Choroid plexus epithelial cell (primary cell): ENCODE measurements around the gene CLSTN3.

Source experiments
- DNase-seq: peaks from one replicate; pipeline ENCODE4 v3.0.0-alpha.2; 2010; ENCODE audit warnings: low read depth
- H3K4me3 ChIP-seq: 2 replicates; pipeline ENCODE4 v1.5.1; 2011; ENCODE audit warnings: low read depth, mild to moderate bottlenecking, control low read depth, low read length, moderate library complexity
- TF ChIP-seq, protein P1 (sequence below): conservative IDR thresholded peaks from 2 replicates; pipeline ENCODE4 v1.5.1; 2011; ENCODE audit warnings: low read depth, mild to moderate bottlenecking, control low read depth, inconsistent platforms, low read length, moderate library complexity

CLSTN3 gene

GRCh38 chr12:7117670-7118069 is 12.5 kb upstream of the CLSTN3 start:
- H3K4me3 ChIP-seq, result no peak overlapping the region
- DNase-seq, result no peak
- TF ChIP-seq, protein P1, sequence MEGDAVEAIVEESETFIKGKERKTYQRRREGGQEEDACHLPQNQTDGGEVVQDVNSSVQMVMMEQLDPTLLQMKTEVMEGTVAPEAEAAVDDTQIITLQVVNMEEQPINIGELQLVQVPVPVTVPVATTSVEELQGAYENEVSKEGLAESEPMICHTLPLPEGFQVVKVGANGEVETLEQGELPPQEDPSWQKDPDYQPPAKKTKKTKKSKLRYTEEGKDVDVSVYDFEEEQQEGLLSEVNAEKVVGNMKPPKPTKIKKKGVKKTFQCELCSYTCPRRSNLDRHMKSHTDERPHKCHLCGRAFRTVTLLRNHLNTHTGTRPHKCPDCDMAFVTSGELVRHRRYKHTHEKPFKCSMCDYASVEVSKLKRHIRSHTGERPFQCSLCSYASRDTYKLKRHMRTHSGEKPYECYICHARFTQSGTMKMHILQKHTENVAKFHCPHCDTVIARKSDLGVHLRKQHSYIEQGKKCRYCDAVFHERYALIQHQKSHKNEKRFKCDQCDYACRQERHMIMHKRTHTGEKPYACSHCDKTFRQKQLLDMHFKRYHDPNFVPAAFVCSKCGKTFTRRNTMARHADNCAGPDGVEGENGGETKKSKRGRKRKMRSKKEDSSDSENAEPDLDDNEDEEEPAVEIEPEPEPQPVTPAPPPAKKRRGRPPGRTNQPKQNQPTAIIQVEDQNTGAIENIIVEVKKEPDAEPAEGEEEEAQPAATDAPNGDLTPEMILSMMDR, result no peak

GRCh38 chr12:7118881-7119280 is 11.3 kb upstream of the CLSTN3 start:
- TF ChIP-seq, protein P1, result no peak
- no peak for DNase-seq
- no peak overlapping the region for H3K4me3 ChIP-seq

GRCh38 chr12:7120166-7120565 is 10.0 kb upstream of the CLSTN3 start:
- DNase-seq, result no peak

DNA sequence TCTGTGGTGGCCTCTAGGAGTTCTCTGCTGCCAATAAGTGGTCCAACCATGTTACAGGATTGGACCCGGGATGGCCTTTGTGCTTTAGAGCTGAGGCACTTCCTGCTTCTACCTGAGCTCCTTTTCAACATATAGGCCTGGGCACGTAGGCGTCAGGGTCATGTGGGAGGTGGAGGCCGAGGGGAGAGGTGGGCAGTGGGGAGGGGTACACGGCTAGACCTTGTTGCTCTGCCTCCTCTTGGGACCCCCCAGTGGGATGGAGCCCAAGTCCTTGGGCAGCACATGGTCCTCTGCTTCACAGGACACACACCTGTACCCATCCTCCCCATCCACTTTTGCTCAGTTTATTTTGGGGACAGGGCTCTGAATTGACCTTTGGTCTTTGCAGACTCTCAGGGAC is 8.8 kb upstream of the CLSTN3 start:
- TF ChIP-seq, protein P1, result no peak
- no peak overlapping the region for H3K4me3 ChIP-seq
- no peak for DNase-seq

More at GRCh38 chr12:7120166-7120565, 10.0 kb upstream of the CLSTN3 start:
- no peak overlapping the region for H3K4me3 ChIP-seq
- TF ChIP-seq, protein P1, result no peak

DNA sequence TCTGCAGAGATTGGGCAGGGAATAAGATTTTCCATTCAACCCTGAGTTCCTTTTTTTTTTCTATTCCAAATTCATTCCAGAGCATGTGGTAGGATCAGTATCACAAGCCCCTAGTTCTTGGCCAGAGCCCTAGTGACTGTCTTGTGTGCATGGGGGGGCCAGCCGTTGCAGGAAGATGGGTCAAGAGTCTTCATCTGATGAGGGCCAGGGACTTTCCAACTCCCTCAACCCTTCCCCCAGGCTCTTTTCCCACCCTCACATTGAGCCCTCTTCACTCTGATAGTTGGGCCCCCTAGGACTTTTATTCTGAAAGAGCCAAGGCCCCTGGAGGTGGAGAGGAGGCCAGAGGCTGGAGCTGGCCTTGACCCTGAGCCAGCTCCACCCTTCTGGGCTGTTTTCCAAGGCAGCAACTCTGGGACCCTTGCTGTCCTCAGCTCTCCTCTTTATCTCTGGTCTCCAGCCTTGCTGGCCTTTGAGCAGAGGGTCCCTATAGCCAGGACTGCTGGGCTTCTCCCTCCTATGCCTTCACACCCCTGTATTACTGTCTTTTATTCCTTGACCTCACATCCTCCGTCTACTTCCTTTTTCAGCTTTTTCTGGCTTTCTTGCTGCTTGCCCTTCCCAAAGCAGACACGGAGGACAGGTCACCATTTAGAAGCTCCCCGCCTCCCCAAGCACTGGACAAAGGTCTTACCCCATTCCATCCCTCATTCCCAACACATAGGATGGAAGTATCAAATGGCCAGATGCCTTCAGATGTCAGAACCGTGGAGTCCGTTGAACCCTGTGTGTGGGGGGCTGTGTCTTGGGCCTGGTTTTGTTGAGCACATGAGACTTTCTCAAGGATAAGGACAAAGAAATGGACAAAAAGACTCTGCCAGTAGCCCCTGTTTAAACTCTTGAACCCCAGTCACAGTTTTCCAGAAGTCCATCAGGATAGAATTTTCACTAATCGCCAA is 7.1 kb upstream of the CLSTN3 start:
- no peak overlapping the region for H3K4me3 ChIP-seq
- DNase-seq, result peak; percentile 6
- TF ChIP-seq, protein P1, result no peak

- H3K4me3 ChIP-seq, result no peak overlapping the region
- TF ChIP-seq, protein P1, result no peak
- DNase-seq, result no peak
Measured at GRCh38 chr12:7123806-7124522, 6.2 kb upstream of the CLSTN3 start.
